LNCaP clone FGC (cell line): ENCODE data around the gene FOXK2.
"Not testable (repeated sequence)": the region's sequence is repeated elsewhere in the genome, so short reads cannot be mapped to it uniquely, and the experiment has no call there.

Experiments
- DNase-seq: peaks from one replicate; pipeline ENCODE4 v3.0.0-alpha.2; 2011; ENCODE audit warnings: low read depth
- H3K4me3 ChIP-seq: 2 replicates; pipeline ENCODE4 v1.5.1; 2011; ENCODE audit warnings: mild to moderate bottlenecking, low read depth, low read length, control low read depth
- CTCF ChIP-seq: IDR thresholded peaks from 2 replicates; pipeline ENCODE4 v1.5.1; 2012; ENCODE audit warnings: mild to moderate bottlenecking; ENCODE audit not compliant: control insufficient read depth, insufficient read depth; ENCODE audit errors: extremely low read depth

FOXK2 gene

DNA sequence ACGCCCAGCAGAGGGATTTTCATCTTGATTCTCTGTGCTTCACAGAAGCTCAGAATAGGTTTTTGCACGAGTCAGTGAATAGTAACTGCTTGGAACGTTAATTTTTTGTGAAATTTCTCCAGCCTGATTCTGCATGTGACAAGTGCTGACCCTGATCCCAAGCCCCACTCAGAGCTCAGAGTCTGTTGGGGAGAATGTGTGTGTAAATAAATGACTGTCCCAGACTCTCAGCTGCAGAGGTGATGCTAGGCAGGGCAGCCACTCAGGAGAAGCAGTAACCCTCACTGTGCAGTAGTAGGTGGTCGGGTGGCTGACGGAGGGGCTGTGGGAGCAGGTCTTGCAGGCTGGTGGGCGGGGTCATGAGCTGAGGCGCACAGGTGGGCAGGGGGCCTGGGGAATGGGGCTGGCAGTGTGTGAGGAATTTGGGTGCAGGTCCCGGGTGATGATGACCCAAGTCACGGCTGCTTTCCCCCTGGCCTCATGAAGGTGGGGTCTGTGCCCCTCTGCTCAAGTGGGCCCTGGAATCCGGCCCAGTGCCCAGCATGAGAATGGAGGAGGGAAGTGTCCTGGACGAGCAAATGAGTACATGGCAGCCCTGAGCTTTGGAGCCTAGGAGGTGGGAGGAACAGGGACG is 16.3 kb upstream of the FOXK2 start:
- H3K4me3 ChIP-seq, result no peak overlapping the region
- no peak for TF ChIP-seq CTCF
- DNase-seq, result no peak

GRCh38 chr17:82503728-82504308 is 15.7 kb upstream of the FOXK2 start:
- no peak for DNase-seq
- no peak for TF ChIP-seq CTCF
- H3K4me3 ChIP-seq, result no peak overlapping the region

- DNase-seq, result no peak
- TF ChIP-seq CTCF, result no peak
Measured at GRCh38 chr17:82505296-82505695, 14.2 kb upstream of the FOXK2 start.

GRCh38 chr17:82506402-82506801 is 13.1 kb upstream of the FOXK2 start:
- DNase-seq, H3K4me3 ChIP-seq: not testable (repeated sequence)

More at GRCh38 chr17:82505296-82505695, 14.2 kb upstream of the FOXK2 start:
- H3K4me3 ChIP-seq, result no peak overlapping the region

- no peak for TF ChIP-seq CTCF
- DNase-seq, result no peak
- no peak overlapping the region for H3K4me3 ChIP-seq
Measured at GRCh38 chr17:82507631-82508175, 11.8 kb upstream of the FOXK2 start.

- not testable (repeated sequence) for H3K4me3 ChIP-seq, DNase-seq
Measured at GRCh38 chr17:82511642-82512041, 7.9 kb upstream of the FOXK2 start.

DNA sequence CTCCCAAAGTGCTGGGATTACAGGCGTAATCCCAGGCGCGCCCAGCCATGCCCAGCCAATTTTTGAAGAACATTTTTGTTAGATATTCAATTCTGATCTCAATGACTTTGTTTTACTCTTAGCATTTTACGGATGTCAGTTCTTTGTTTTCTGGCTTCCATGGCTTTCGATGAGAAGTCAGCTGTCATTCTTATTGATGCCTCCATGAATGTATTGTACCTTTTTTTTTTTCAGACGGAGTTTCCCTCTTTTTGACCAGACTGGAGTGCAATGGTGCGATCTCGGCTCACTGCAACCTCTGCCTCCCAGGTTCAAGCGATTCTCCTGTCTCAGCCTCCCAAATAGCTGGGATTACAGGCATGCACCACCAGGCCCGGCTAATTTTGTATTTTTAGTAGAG is 5.7 kb upstream of the FOXK2 start:
- H3K4me3 ChIP-seq, DNase-seq: not testable (repeated sequence)

- no peak for TF ChIP-seq CTCF
- no peak for DNase-seq
- H3K4me3 ChIP-seq, result no peak overlapping the region
Measured at GRCh38 chr17:82517230-82517865, 2.2 kb upstream of the FOXK2 start.
